BJ (cell line): Measurements from ENCODE around the gene EXOG. TPM values are rescaled to one million over a fixed set of nuclear protein-coding genes. Genes with fewer than 3 reads are reported as not detected.

Experiments
- CTCF ChIA-PET: fragments of 350-600 bp; formaldehyde crosslinking; extraction: SDS; loops from one replicate; lab custom pipeline; 2021; ENCODE audit warnings: antibody characterized with exemption, inconsistent platforms; lab: Yijun Ruan, JAX
- POLR2A ChIA-PET: fragments of 300-600 bp; sonication (Branson Sonifier 250); formaldehyde crosslinking; extraction: SDS; loops from one replicate; lab custom pipeline; 2021; ENCODE audit warnings: antibody characterized with exemption; lab: Charles Lee
- DNase-seq: peaks from one replicate; pipeline ENCODE4 v3.0.0-alpha.2; 2011; ENCODE audit warnings: low read depth
- H3K27me3 ChIP-seq: 2 replicates; pipeline ENCODE4 v1.6.0; 2011; ENCODE audit warnings: low read length; ENCODE audit not compliant: control insufficient read depth, insufficient read depth
- H3K36me3 ChIP-seq: 2 replicates; pipeline ENCODE4 v1.5.1; 2011; ENCODE audit warnings: low read length; ENCODE audit not compliant: control insufficient read depth, insufficient read depth
- H3K4me3 ChIP-seq: 2 replicates; pipeline ENCODE4 v1.5.1; 2011; ENCODE audit warnings: low read depth, mild to moderate bottlenecking, control low read depth, low read length
- polyA plus RNA-seq: library from polyadenylated mRNA; depleted of rRNA; stranded (reverse); fragments of >200 nt; gene quantifications from 2 replicates; pipeline ENCODE4 v1.2.3, GENCODE V29; 2011
- TF ChIP-seq, protein P1 (sequence below): IDR thresholded peaks from 2 replicates; pipeline ENCODE4 v1.5.1; 2011; ENCODE audit warnings: low read depth, mild to moderate bottlenecking, control low read depth, inconsistent platforms, low read length, moderate library complexity; ENCODE audit not compliant: insufficient read depth

The EXOG gene
- polyA plus RNA-seq, 1 experiment: 7.5 TPM

DNA sequence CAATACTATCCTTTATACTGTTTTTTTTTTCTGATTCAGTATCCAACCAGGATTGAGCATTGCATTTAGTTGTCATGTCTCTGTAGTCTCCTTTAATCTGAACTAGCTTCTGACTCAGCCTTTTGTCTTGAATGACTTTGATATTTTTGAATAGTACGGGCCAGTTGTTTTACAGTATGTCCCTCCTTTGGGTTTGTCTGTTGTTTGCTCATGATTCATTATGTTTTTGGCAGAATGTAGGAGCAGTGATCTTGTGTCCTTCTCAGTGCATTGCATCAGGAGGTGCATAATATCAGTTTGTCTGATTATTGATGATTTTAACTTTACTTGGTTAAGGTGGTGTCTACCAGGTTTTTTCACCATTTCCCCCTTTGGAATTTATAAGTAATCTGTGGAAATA is 20.5 kb downstream of the EXOG start:
- DNase-seq: no peak
- TF ChIP-seq, protein P1, sequence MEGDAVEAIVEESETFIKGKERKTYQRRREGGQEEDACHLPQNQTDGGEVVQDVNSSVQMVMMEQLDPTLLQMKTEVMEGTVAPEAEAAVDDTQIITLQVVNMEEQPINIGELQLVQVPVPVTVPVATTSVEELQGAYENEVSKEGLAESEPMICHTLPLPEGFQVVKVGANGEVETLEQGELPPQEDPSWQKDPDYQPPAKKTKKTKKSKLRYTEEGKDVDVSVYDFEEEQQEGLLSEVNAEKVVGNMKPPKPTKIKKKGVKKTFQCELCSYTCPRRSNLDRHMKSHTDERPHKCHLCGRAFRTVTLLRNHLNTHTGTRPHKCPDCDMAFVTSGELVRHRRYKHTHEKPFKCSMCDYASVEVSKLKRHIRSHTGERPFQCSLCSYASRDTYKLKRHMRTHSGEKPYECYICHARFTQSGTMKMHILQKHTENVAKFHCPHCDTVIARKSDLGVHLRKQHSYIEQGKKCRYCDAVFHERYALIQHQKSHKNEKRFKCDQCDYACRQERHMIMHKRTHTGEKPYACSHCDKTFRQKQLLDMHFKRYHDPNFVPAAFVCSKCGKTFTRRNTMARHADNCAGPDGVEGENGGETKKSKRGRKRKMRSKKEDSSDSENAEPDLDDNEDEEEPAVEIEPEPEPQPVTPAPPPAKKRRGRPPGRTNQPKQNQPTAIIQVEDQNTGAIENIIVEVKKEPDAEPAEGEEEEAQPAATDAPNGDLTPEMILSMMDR: no peak
- CTCF ChIA-PET: interaction anchor here (1.2 kb wide), 1 partner anchor 147 kb away, joined by 3 read pairs; no protein-coding TSS in a partner anchor
- POLR2A ChIA-PET: no interaction called here
- H3K4me3 ChIP-seq: no peak overlapping the region
- peaks cover 2% of the 10 kb centered on the region; the same call in 1 of the 2 replicates for H3K36me3 ChIP-seq
- no peaks in the 10 kb centered on the region for H3K27me3 ChIP-seq

DNA sequence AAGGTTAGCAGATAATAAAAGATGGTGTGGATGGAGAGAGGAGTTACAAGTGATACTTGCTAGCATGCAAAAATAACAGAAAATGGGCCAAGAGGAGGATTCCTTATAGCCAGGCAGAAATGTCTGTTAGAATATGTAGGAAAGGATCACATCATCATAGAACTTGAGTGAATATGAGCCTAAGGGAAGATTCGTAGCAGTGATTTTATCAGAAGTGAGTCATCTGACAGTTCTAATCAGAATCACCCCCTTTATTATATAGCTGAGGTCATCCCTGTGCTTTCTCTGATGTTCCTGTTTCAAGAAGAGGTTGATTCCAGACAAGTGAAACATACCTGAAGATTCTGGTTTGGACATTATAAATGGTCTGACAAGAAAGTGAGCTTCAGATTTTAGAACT is 22.9 kb downstream of the EXOG start:
- TF ChIP-seq, protein P1: no peak
- ChIA-PET POLR2A (no interaction called here), CTCF (interaction anchor here (1.3 to 6.7 kb wide), 6 partner anchors 15 to 323 kb away, joined by 3 to 88 read pairs (median 6); partner anchors contain the start of gene EXOG)
- peak; percentile 70 for DNase-seq
- H3K27me3 ChIP-seq: no peaks in the 10 kb centered on the region
- H3K4me3 ChIP-seq: no peak overlapping the region
- H3K36me3 ChIP-seq: peaks cover 2% of the 10 kb centered on the region

DNA sequence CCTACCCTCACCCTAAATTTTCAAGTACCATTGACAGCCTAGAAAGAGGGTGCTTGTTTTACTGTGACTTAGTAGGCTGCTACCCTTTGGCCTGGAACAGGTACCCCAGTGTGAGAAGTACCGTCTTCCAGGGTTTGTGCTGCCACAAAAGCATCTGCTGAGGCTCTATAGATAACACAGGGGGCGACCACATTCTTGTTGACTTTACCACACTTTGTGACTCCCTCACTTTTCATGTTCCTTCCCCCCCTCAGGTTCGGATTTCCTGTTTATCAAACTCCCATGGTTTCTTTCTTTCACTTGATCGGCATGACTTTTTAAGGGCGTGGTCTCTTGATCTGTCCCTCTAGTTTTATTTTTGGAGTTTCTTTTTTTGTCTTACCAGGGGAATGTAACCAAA is 23.5 kb downstream of the EXOG start:
- TF ChIP-seq, protein P1: no peak
- POLR2A ChIA-PET: no interaction called here
- Histone ChIP-seq H3K36me3 (peaks cover 4% of the 10 kb centered on the region), H3K27me3 (no peaks in the 10 kb centered on the region), H3K4me3 (no peak overlapping the region)
- DNase-seq: no peak
- CTCF ChIA-PET: interaction anchor here (1.3 to 6.7 kb wide), 9 partner anchors 10 to 480 kb away, joined by 3 to 121 read pairs (median 20); partner anchors contain the start of gene EXOG

DNA sequence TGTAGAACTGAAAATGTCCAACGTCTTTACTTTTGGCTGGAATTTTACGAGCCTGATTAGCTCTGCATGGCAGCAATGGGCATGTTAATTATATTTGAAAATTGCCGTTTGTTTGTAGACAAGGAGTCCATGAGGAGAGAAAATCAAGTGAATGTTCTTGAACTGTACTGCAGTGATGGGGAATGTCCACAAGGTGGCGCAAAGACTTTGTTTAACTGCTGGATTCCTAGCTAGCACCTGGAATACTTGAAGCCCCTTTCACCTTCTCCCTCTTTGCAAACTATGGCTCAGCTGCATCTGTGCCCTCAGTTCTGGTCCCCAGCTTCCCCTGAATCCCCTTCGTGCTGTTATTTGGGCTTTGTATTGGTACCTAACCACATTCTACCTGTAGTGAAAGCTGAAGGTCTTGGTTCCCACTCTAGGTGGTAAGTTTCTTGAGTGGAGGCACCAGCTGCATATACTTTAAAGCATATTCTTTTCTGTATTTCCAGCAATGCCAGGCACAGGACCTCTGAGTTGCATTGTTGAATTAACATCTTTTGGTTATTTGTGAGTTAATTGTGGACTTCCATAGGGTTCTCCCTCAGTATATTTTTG is 25.3 kb downstream of the EXOG start:
- no peak for DNase-seq
- Histone ChIP-seq H3K27me3 (no peaks in the 10 kb centered on the region), H3K36me3 (peaks cover 3% of the 10 kb centered on the region), H3K4me3 (no peak overlapping the region)
- POLR2A ChIA-PET: no interaction called here
- CTCF ChIA-PET: interaction anchor here (0.6 to 6.7 kb wide), 39 partner anchors 8 to 554 kb away, joined by 3 to 121 read pairs (median 4); partner anchors contain the start of gene EXOG
- TF ChIP-seq, protein P1: peak; percentile 86

DNA sequence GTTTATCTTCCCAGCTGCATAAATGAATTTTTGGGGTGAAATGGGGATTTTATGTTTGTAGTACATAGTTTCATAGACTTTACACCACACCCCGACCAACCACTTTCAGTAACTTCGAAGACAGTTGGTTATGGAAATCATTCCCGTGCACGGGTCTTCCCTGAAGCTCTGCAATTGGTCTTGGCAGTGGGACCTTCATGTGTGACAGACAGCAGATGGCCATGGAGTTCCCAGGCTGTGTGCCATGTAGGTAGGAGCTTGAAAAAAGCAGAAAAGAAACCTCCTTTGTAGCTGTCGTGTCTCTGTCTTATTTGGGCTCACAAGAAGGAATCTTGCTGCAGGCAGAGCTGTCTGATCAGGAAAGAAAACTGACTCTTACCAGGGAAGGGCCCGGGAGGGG is 25.9 kb downstream of the EXOG start:
- POLR2A ChIA-PET: no interaction called here
- no peak for DNase-seq

More for the DNA sequence above, 25.9 kb downstream of the EXOG start:
- Histone ChIP-seq H3K36me3 (peaks cover 3% of the 10 kb centered on the region), H3K4me3 (no peak overlapping the region), H3K27me3 (no peaks in the 10 kb centered on the region)
- CTCF ChIA-PET: interaction anchor here (0.6 to 6.7 kb wide), 37 partner anchors 8 to 555 kb away, joined by 3 to 121 read pairs (median 4); partner anchors contain the start of gene EXOG
- TF ChIP-seq, protein P1: no peak
